ENCODE measurements around the gene PREX1.

The PREX1 gene

GRCh38 chr20:48706710-48707365, 121.0 kb downstream of the PREX1 start:
- DNase-seq, result no peak

- no peak for DNase-seq
Observed at GRCh38 chr20:48706116-48706656, 121.6 kb downstream of the PREX1 start.

- DNase-seq, result no peak
Observed at GRCh38 chr20:48705240-48706115, 122.3 kb downstream of the PREX1 start.

- no peak for DNase-seq
Observed at GRCh38 chr20:48704761-48705160, 123.0 kb downstream of the PREX1 start.

GRCh38 chr20:48703511-48704219, 124.1 kb downstream of the PREX1 start:
- peak in 43 of 58 donors; percentile 15 to 77 (median 51) for DNase-seq

GRCh38 chr20:48703107-48703506, 124.7 kb downstream of the PREX1 start:
- DNase-seq, result peak in 37 of 58 donors; percentile 21 to 85 (median 46)

GRCh38 chr20:48702455-48702913, 125.3 kb downstream of the PREX1 start:
- DNase-seq, result peak in 1 of 58 donors; percentile 52

GRCh38 chr20:48701702-48702101, 126.1 kb downstream of the PREX1 start:
- no peak for DNase-seq

GRCh38 chr20:48698507-48699267, 129.1 kb downstream of the PREX1 start:
- no peak for DNase-seq

GRCh38 chr20:48697845-48698491, 129.8 kb downstream of the PREX1 start:
- DNase-seq, result peak in 29 of 58 donors; percentile 19 to 88 (median 35)

GRCh38 chr20:48696671-48697070, 131.1 kb downstream of the PREX1 start:
- no peak for DNase-seq

- no peak for DNase-seq
Observed at GRCh38 chr20:48695738-48696137, 132.1 kb downstream of the PREX1 start.

- DNase-seq, result no peak
Observed at GRCh38 chr20:48695255-48695654, 132.5 kb downstream of the PREX1 start.

- DNase-seq, result no peak
Observed at GRCh38 chr20:48694381-48694865, 133.4 kb downstream of the PREX1 start.

- peak in 26 of 58 donors; percentile 13 to 81 (median 37) for DNase-seq
Observed at GRCh38 chr20:48691523-48691922, 136.3 kb downstream of the PREX1 start.

- peak in 26 of 58 donors; percentile 10 to 79 (median 34) for DNase-seq
Observed at GRCh38 chr20:48690888-48691287, 136.9 kb downstream of the PREX1 start.

GRCh38 chr20:48689874-48690571, 137.8 kb downstream of the PREX1 start:
- DNase-seq, result no peak

GRCh38 chr20:48689388-48689787, 138.4 kb downstream of the PREX1 start:
- DNase-seq, result no peak

- no peak for DNase-seq
Observed at GRCh38 chr20:48688579-48688978, 139.2 kb downstream of the PREX1 start.

Measured in anterior cingulate cortex (tissue), 58 donors.